Measurements from ENCODE around the gene ARL4C. TPM values are rescaled to one million over a fixed set of nuclear protein-coding genes. Genes with fewer than 3 reads are reported as not detected.
"Not testable (repeated sequence)": the region's sequence is repeated elsewhere in the genome, so short reads cannot be mapped to it uniquely, and the experiment has no call there.

The ARL4C gene
- total RNA-seq, 4 donors from 2014 or later = 20.5 to 62.7 (median 47.0) TPM

- TF ChIP-seq POLR2A (IDR thresholded peaks at IDR 0.05) (no peak), CTCF (IDR thresholded peaks at IDR 0.05) (no peak)
- intact Hi-C loops (cut with DNase I; ENCODE audit: low total_unique reads) = no loop called here
- no peak for DNase-seq (ENCODE audit: low spot score in 2 of 2)
- WGBS, 2 donors = 63 to 89% methylated on average over 3 to 4 of the region's 4 CpGs
- H3K4me3 ChIP-seq (ENCODE audit: low read depth, poor library complexity, severe bottlenecking) = no peak overlapping the region
Observed at GRCh38 chr2:234458466-234458865, 38.4 kb downstream of the ARL4C start.

DNA sequence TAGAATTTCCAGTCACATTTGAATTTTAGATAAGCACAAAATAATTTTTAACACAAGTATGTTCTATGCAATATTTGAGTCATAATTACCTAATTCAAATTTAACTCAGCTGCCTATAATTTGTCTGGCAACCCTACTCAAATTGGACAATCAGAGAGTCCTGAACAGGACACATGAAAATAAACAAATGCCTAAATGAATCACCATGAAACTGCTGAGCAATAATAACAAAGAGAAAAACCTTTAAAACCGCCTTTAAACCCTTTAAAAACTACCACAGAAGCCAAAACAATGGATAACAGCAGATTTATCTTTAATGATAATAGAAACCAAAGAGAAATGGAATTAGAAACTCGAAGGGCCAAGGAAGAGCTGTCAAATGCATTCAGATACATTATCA lies 39.5 kb downstream of the ARL4C start:
- 89 to 93% methylated on average over 2 of the region's 2 CpGs for WGBS, 2 donors
- TF ChIP-seq CTCF (IDR thresholded peaks at IDR 0.05) (no peak), POLR2A (IDR thresholded peaks at IDR 0.05) (no peak)
- DNase-seq (ENCODE audit: low spot score in 2 of 2) = no peak
- H3K4me3 ChIP-seq (ENCODE audit: low read depth, poor library complexity, severe bottlenecking) = no peak overlapping the region
- intact Hi-C loops (cut with DNase I; ENCODE audit: low total_unique reads) = no loop called here

GRCh38 chr2:234455246-234455645 lies 41.6 kb downstream of the ARL4C start:
- 95 to 96% methylated on average over 7 of the region's 7 CpGs for WGBS, 2 donors
- intact Hi-C loops (cut with DNase I; ENCODE audit: low total_unique reads); H3K4me3 ChIP-seq (ENCODE audit: low read depth, poor library complexity, severe bottlenecking); DNase-seq (ENCODE audit: low spot score in 2 of 2): not testable (repeated sequence)

GRCh38 chr2:234454433-234454832 lies 42.4 kb downstream of the ARL4C start:
- DNase-seq (ENCODE audit: low spot score in 2 of 2) = no peak
- intact Hi-C loops (cut with DNase I; ENCODE audit: low total_unique reads) = no loop called here
- WGBS, 2 donors = 71 to 81% methylated on average over 4 of the region's 4 CpGs
- TF ChIP-seq CTCF (IDR thresholded peaks at IDR 0.05) = no peak
- no peak overlapping the region for H3K4me3 ChIP-seq (ENCODE audit: low read depth, poor library complexity, severe bottlenecking)

- H3K4me3 ChIP-seq (ENCODE audit: low read depth, poor library complexity, severe bottlenecking) = no peak overlapping the region
- 62 to 70% methylated on average over 5 of the region's 5 CpGs for WGBS, 2 donors
- intact Hi-C loops (cut with DNase I; ENCODE audit: low total_unique reads) = no loop called here
Observed at GRCh38 chr2:234453216-234453615, 43.7 kb downstream of the ARL4C start.

GRCh38 chr2:234451852-234452625 lies 44.8 kb downstream of the ARL4C start:
- intact Hi-C loops (cut with DNase I; ENCODE audit: low total_unique reads) = no loop called here
- H3K4me3 ChIP-seq (ENCODE audit: low read depth, poor library complexity, severe bottlenecking) = no peak overlapping the region
- DNase-seq (ENCODE audit: low spot score in 2 of 2) = no peak
- no peak for TF ChIP-seq CTCF (IDR thresholded peaks at IDR 0.05)
- no peak for TF ChIP-seq POLR2A (IDR thresholded peaks at IDR 0.05)
- WGBS, 2 donors = 67 to 81% methylated on average over 4 of the region's 4 CpGs

More at GRCh38 chr2:234453216-234453615, 43.7 kb downstream of the ARL4C start:
- DNase-seq (ENCODE audit: low spot score in 2 of 2) = no peak
- TF ChIP-seq POLR2A (IDR thresholded peaks at IDR 0.05) (no peak), CTCF (IDR thresholded peaks at IDR 0.05) (no peak)

Measured in lower leg skin (tissue), 4 donors.